CD4-positive, alpha-beta T cell treated with Interleukin-21 for 1 hour (primary cell): Measurements from ENCODE around the gene RAB39A.
"Not testable (repeated sequence)": the region's sequence is repeated elsewhere in the genome, so short reads cannot be mapped to it uniquely, and the experiment has no call there.

ENCODE experiments used
- DNase-seq: peaks from one replicate; pipeline ENCODE4 v3.0.0-alpha.2; 2020

Gene RAB39A

DNA sequence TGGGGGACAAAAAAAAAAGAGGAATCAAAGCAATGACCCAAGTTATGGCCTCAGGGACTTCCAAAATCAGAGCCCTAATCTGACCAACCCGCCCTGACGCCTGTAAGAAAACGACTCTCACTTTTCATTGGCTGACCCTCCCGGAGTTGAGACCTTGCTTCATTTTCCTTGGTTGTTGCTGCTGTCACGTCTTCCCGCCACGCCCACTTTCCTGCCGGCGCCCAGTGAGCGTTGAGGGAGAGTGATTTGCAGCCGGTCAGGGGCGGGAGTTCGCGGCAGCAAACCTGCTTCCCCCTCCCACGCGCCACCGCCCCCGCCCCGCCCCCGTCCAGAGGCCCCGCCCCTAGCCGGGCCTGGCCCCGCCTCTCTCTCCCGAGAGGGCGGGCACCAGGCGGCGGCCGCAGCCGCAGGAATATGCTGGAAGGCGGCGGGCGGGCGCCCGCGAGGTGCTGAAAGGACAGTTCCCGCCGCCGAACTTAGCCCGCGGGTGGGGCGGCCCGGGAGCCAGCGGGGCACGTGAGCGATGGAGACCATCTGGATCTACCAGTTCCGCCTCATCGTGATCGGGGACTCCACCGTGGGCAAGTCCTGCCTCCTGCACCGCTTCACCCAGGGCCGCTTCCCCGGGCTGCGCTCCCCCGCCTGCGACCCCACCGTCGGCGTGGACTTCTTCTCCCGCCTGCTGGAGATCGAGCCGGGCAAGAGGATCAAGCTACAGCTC lies at the start of gene RAB39A:
Gene RAB39A, plus strand, starts transcription at position 403 of the 721 bp plus-strand sequence. Its CDS starts 121 bp downstream, at position 524.
- peak; percentile 82 for DNase-seq

- not testable (repeated sequence) for DNase-seq
These were observed 46.8 kb upstream of the RAB39A start for GRCh38 chr11:107881471-107881870.

DNA sequence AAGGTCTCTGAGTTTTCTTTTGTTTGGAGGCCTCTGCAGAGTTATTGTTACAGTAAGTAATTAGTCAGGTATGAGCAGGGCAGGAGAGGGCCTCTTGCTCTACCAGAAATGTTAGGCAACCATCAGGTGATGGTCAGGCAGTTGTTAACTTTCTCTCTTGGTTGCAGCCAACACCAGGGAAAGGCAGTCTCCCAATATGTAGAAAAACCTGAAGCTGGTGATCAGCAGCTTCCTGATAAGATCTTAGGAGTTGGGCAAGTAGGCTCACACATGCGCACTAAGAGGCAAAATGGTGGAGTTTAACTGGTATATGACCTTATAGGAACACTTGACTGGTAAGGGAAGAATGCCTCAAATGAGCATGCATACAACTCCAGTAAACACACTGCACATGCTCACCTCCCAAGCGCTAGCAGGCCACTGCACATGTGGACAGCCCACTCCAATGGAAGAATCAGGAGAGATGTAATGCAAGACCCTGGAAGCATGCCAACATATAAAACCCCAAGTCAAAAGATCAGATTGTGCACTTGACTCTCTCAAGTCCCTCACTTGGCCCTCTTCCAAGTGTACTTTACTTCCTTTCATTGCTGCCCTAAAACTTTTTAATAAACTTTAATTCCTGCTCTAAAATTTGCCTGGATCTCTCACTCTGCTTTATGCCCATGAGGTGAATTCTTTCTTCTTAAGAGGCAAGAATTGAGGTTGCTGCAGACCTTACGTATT lies 46.0 kb upstream of the RAB39A start:
- no peak for DNase-seq

DNA sequence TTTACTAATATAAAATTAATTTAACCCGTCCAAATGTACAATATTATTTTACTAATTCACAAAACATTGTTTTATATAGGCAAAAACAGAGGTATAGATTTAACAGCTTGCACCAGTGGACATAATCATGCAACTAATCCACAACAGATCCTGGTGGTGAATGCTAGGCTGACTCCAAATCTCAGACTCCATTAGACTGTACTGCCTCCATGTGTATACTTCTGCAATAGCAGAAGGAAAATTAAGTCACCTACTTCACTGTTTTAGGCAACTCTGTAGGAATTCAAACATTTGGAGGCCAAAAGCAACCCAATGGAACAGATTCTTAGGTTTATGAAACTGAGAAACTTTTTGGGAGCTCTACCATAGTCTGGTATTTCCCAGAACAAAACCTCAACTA lies 30.0 kb upstream of the RAB39A start:
- DNase-seq, result peak; percentile 40

DNA sequence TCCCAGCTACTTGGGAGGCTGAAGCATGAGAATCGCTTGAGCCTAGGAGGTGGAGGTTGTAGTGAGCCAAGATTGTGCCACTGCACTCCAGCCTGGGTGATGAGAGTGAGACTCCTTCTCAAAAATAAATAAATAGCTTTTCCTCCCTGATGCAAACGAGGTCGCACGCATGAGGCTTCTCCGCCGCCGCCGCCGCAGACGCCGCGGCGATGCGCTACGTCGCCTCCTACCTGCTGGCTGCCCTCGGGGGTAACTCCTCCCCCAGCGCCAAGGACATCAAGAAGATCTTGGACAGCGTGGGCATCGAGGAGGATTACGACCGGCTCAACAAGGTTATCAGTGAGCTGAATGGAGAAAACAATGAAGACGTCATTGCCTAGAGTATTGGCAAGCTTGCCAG lies 20.0 kb upstream of the RAB39A start:
- no peak for DNase-seq

DNA sequence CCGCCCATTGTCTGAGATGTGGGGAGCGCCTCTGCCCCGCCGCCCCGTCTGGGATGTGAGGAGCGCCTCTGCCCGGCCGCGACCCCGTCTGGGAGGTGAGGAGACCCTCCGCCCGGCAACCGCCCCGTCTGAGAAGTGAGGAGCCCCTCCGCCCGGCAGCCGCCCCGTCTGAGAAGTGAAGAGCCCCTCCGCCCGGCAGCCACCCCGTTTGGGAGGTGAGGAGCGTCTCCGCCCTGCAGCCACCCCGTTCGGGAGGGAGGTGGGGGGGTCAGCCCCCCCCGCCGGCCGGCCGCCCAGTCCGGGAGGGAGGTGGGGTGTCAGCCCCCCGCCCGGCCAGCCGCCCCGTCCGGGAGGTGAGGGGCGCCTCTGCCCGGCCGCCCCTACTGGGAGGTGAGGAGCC lies 15.8 kb upstream of the RAB39A start:
- DNase-seq, result not testable (repeated sequence)

GRCh38 chr11:107915229-107915628 lies 13.0 kb upstream of the RAB39A start:
- no peak for DNase-seq

GRCh38 chr11:107916671-107917241 lies 11.5 kb upstream of the RAB39A start:
- peak; percentile 11 for DNase-seq

- no peak for DNase-seq
These were observed 6.3 kb upstream of the RAB39A start for GRCh38 chr11:107921997-107922396.

GRCh38 chr11:107923519-107923918 lies 4.7 kb upstream of the RAB39A start:
- not testable (repeated sequence) for DNase-seq

DNA sequence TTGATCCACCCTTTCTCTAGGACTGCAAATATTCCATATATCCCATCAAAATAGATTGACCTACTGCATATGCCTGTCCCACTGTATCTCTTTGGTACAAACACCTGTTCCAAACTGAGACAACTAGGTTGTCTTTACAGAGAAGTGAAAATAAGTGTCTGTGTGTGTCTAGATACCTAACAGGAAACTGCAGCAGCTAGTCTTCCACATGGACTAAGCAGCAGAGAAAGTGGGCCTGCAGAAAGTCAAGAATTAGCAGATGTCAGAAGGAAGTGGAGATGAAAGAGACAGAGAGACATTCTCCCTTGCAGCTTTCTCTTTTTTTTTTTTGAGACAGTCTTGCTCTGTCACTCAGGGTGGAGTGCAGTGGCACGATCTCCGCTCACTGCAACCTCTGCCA lies 3.9 kb upstream of the RAB39A start:
- DNase-seq, result no peak

- DNase-seq, result no peak
These were observed 689 bp upstream of the RAB39A start for GRCh38 chr11:107927559-107927958.

DNA sequence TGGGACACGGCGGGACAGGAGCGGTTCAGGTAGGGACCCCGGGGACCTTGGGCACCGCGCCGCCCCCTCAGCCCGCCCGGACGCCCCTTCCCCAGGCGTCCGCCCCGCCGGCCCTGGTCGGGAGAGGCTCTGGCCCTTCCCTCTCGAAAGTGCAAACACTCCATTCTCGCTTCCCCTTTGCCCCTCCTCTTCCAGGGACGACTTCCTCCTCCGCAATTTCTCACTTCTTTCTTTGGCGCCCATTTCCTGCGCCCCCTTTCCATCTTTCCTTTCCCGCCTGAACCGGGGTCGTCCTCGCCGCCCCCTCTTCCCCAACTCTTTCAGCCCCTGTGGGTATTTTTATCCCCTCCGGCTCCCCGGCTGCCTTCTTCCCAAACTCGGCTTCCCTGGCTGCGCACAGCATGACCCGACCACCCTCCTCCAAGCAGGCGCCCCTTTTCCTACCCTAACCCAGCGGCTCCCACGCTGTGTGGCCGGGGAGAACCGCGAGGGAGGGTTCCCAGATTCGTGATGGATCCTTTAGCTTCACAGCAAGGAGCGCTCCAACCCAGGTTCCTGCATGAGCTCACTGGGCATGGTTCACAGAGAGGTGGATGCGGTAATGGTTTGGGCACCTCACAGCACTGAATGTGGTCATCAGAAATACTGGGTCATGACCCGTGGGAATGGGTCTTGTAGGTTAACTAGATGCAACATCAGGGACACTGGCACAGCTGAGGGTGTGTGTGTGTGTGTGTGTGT lies 689 bp downstream of the RAB39A start:
- peak; percentile 4 for DNase-seq

- peak; percentile 4 for DNase-seq
These were observed 1.5 kb downstream of the RAB39A start for GRCh38 chr11:107929611-107930200.

- no peak for DNase-seq
These were observed 3.0 kb downstream of the RAB39A start for GRCh38 chr11:107931206-107931605.

DNA sequence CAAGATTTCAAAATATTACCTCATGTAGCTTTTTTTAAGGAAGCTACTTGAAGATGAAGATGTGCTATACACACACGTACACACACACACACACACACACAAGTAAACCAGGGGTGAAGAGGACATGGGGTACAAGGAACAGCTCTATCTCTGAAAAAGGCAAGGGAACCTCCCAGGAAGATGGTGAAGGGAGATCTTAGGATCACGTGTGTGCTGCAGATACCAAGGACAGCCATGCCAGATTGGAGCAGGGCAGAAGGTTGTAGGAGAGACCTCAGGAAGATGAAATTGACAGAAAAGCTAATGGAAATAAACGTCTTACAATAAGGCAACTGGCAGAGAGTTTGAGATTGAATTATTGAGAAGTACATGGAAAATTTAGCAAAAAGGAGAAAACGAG lies 19.7 kb downstream of the RAB39A start:
- no peak for DNase-seq

GRCh38 chr11:107948328-107948727 lies 20.1 kb downstream of the RAB39A start:
- DNase-seq, result not testable (repeated sequence)

DNA sequence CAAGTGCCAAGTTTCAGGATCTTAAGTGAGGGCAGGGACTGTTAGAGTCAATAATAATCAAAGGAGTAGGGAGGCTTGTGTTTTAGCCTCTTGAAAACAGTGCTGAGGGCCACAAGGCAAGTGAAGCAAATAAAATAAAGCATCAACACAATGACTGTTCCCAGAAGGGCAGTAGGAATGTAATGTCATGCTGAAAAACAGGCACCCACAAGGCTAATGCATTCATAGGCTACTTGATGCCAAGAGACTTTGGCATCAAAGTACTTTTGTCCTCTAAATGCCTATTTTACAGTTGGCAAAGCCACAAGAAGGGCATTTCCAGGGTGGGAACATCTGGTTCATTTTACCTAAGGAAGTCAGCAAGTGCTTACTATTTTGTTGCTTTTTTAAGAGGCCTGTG lies 22.9 kb downstream of the RAB39A start:
- DNase-seq, result no peak

GRCh38 chr11:107953446-107953845 lies 25.2 kb downstream of the RAB39A start:
- DNase-seq, result no peak

GRCh38 chr11:107956543-107956942 lies 28.3 kb downstream of the RAB39A start:
- no peak for DNase-seq

DNA sequence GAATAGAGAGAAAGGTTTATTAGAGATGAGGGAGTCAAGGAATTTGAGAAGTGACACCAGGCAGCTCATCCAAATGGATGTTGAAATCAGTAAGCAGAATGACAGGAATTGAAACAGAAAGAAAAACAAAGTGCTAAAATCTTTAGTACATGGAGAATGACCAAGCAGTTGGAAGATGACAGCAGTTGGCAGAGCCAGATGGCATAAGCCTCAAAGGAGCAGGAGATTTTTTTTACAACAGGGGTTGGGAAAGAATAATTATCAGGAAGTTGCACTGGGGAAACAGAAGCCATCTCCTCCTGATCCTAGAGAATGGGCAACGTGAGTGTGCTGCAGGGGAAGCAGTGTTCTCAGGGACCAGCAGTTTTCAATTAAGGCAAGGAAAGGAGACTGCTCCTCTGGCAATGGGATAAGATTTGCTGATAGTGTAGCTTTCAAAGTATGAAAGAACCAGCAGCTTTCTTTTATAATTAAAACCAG lies 28.9 kb downstream of the RAB39A start:
- no peak for DNase-seq

DNA sequence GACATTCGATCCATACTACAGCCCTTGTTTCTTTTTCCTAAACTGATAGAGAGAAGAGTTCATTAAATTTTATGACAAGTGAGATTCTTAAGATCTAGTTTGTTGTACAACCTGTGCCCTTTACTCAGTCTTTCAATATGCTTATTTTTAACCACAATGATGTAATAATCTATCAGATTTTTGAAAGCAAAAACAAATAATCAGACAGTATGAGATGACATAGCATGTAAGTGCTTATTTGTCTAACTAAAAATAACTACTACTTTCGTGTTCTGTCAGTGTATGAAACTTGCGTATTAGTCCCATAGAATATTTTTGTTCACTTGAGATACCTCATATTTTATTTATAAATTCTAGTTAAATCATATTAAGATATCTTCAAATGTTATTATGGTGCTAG lies 33.2 kb downstream of the RAB39A start:
- DNase-seq, result no peak

GRCh38 chr11:107962181-107962580 lies 33.9 kb downstream of the RAB39A start:
- no peak for DNase-seq
